ENCODE data around the gene TMEM254. TPM values are rescaled to one million over a fixed set of nuclear protein-coding genes. Genes with fewer than 3 reads are reported as not detected.

The TMEM254 gene
- total and polyA plus RNA-seq, 2 of the 13 experiments (the other 11 are each of a cell fraction or from before 2014, with no cell fraction given), result 11.2 to 39.0 TPM

DNA sequence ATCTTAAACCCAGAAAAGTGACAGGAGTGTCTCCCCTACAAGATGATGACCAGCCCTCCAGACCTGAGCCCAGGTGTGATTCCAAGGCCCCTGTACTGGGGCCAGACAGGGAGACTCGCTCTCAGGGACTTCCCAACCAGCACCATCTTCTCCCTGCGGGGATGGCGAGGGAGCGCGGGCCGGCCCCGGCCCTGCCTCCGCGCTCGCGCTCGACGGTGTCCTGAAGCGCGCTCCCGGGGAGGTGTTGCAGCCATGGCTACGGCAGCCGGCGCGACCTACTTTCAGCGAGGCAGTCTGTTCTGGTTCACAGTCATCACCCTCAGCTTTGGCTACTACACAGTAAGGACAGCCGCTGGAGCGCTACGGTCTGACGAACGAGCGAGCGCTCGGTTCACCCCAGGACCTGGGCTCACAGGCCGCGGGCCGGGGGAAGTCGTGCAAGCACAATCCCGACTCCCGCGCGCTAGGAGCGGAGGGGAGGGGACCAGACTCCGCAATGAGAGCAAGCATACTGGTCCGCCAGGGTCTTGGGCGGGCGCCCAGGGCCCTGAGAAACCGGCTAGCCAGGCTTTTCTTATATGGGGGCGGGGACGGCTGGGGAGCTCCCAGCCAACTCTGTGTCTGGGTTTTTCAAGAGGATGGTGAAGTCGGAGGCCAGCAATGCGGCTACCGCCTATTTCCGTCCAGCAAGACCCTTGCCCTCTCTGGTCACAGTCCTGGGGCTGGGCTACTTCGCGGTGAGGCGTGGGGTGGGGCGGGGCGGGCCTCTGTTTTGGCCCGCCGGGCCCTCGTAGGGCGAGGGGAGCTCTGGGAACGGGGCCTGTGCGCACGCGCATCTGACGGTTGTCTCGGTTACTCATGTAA, at the start of gene TMEM254 (continued):
- TF ChIP-seq, protein P1, sequence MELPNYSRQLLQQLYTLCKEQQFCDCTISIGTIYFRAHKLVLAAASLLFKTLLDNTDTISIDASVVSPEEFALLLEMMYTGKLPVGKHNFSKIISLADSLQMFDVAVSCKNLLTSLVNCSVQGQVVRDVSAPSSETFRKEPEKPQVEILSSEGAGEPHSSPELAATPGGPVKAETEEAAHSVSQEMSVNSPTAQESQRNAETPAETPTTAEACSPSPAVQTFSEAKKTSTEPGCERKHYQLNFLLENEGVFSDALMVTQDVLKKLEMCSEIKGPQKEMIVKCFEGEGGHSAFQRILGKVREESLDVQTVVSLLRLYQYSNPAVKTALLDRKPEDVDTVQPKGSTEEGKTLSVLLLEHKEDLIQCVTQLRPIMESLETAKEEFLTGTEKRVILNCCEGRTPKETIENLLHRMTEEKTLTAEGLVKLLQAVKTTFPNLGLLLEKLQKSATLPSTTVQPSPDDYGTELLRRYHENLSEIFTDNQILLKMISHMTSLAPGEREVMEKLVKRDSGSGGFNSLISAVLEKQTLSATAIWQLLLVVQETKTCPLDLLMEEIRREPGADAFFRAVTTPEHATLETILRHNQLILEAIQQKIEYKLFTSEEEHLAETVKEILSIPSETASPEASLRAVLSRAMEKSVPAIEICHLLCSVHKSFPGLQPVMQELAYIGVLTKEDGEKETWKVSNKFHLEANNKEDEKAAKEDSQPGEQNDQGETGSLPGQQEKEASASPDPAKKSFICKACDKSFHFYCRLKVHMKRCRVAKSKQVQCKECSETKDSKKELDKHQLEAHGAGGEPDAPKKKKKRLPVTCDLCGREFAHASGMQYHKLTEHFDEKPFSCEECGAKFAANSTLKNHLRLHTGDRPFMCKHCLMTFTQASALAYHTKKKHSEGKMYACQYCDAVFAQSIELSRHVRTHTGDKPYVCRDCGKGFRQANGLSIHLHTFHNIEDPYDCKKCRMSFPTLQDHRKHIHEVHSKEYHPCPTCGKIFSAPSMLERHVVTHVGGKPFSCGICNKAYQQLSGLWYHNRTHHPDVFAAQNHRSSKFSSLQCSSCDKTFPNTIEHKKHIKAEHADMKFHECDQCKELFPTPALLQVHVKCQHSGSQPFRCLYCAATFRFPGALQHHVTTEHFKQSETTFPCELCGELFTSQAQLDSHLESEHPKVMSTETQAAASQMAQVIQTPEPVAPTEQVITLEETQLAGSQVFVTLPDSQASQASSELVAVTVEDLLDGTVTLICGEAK (IDR thresholded peaks at IDR 0.05), result no peak
- TF ChIP-seq, protein P1 (CRISPR knock-in tag; IDR thresholded peaks at IDR 0.05), result no peak
- TF ChIP-seq ZNF274 (CRISPR knock-in tag; IDR thresholded peaks at IDR 0.05) (no peak), CBFB (CRISPR knock-in tag; IDR thresholded peaks at IDR 0.05) (no peak), ZNF24 (IDR thresholded peaks at IDR 0.05) (no peak), U2AF2 (IDR thresholded peaks at IDR 0.05; ENCODE audit: low read depth, low read length) (peak; percentile 27; the same call in 1 of the 2 replicates), ZNF30 (CRISPR knock-in tag; IDR thresholded peaks at IDR 0.05) (no peak), HDAC6 (IDR thresholded peaks at IDR 0.05; ENCODE audit: low read depth, low read length) (no peak)
- TF ChIP-seq, protein P2, sequence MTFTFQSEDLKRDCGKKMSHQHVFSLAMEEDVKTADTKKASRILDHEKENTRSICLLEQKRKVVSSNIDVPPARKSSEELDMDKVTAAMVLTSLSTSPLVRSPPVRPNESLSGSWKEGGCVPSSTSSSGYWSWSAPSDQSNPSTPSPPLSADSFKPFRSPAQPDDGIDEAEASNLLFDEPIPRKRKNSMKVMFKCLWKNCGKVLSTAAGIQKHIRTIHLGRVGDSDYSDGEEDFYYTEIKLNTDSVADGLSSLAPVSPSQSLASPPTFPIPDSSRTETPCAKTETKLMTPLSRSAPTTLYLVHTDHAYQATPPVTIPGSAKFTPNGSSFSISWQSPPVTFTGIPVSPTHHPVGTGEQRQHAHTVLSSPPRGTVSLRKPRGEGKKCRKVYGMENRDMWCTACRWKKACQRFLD (CRISPR knock-in tag; IDR thresholded peaks at IDR 0.05; ENCODE audit: borderline replicate concordance), result no peak
- TF ChIP-seq, protein P3, sequence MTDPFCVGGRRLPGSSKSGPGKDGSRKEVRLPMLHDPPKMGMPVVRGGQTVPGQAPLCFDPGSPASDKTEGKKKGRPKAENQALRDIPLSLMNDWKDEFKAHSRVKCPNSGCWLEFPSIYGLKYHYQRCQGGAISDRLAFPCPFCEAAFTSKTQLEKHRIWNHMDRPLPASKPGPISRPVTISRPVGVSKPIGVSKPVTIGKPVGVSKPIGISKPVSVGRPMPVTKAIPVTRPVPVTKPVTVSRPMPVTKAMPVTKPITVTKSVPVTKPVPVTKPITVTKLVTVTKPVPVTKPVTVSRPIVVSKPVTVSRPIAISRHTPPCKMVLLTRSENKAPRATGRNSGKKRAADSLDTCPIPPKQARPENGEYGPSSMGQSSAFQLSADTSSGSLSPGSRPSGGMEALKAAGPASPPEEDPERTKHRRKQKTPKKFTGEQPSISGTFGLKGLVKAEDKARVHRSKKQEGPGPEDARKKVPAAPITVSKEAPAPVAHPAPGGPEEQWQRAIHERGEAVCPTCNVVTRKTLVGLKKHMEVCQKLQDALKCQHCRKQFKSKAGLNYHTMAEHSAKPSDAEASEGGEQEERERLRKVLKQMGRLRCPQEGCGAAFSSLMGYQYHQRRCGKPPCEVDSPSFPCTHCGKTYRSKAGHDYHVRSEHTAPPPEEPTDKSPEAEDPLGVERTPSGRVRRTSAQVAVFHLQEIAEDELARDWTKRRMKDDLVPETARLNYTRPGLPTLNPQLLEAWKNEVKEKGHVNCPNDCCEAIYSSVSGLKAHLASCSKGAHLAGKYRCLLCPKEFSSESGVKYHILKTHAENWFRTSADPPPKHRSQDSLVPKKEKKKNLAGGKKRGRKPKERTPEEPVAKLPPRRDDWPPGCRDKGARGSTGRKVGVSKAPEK (CRISPR knock-in tag; IDR thresholded peaks at IDR 0.05; ENCODE audit: borderline replicate concordance), result no peak
- TF ChIP-seq, protein P4, sequence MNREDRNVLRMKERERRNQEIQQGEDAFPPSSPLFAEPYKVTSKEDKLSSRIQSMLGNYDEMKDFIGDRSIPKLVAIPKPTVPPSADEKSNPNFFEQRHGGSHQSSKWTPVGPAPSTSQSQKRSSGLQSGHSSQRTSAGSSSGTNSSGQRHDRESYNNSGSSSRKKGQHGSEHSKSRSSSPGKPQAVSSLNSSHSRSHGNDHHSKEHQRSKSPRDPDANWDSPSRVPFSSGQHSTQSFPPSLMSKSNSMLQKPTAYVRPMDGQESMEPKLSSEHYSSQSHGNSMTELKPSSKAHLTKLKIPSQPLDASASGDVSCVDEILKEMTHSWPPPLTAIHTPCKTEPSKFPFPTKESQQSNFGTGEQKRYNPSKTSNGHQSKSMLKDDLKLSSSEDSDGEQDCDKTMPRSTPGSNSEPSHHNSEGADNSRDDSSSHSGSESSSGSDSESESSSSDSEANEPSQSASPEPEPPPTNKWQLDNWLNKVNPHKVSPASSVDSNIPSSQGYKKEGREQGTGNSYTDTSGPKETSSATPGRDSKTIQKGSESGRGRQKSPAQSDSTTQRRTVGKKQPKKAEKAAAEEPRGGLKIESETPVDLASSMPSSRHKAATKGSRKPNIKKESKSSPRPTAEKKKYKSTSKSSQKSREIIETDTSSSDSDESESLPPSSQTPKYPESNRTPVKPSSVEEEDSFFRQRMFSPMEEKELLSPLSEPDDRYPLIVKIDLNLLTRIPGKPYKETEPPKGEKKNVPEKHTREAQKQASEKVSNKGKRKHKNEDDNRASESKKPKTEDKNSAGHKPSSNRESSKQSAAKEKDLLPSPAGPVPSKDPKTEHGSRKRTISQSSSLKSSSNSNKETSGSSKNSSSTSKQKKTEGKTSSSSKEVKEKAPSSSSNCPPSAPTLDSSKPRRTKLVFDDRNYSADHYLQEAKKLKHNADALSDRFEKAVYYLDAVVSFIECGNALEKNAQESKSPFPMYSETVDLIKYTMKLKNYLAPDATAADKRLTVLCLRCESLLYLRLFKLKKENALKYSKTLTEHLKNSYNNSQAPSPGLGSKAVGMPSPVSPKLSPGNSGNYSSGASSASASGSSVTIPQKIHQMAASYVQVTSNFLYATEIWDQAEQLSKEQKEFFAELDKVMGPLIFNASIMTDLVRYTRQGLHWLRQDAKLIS (CRISPR knock-in tag; IDR thresholded peaks at IDR 0.05), result no peak
